PC-9 (cell line): ENCODE data around the gene CLDN7. TPM values are rescaled to one million over a fixed set of nuclear protein-coding genes. Genes with fewer than 3 reads are reported as not detected.
A peak's percentile ranks its signal among the peaks of the same experiment; 100 is the strongest.

Source experiments
- BruUV-seq: library from RNA; stranded (reverse); fragments of 400-500 nt; replicated peaks from 2 replicates; lab custom pipeline; 2021; lab: Mats Ljungman, UMichigan
- CTCF ChIA-PET: fragments of 300-600 bp; sonication (Branson Sonifier 250); formaldehyde crosslinking; loops from one replicate; lab custom pipeline; 2022; ENCODE audit warnings: antibody characterized with exemption; lab: Charles Lee
- POLR2A ChIA-PET: fragments of 300-600 bp; sonication (Branson Sonifier 250); formaldehyde crosslinking; loops from one replicate; lab custom pipeline; 2022; ENCODE audit warnings: antibody characterized with exemption; ENCODE audit not compliant: unreplicated experiment; lab: Charles Lee
- DNase-seq, 2 experiments: peaks; one replicate each; pipeline versions ENCODE4 v3.0.0 to v3.0.0-alpha.2; 2015 to 2022; ENCODE audit warnings: mixed read lengths in 1 of 2
- H2AFZ ChIP-seq: fragments of 200-600 bp; sonication (generic); 2 replicates; pipeline ENCODE4 v1.8.1; 2017; ENCODE audit warnings: antibody characterized with exemption
- H3F3A ChIP-seq: fragments of 200-600 bp; sonication (generic); 2 replicates; pipeline ENCODE4 v1.8.1; 2017; ENCODE audit warnings: antibody characterized with exemption, mild to moderate bottlenecking, low read depth; ENCODE audit not compliant: insufficient read depth
- H3K27ac ChIP-seq: fragments of 200-600 bp; sonication (generic); 2 replicates; pipeline ENCODE4 v1.6.1; 2016; ENCODE audit warnings: mixed run types
- H3K27me3 ChIP-seq: fragments of 200-600 bp; sonication (generic); 2 replicates; pipeline ENCODE4 v1.6.1; 2016; ENCODE audit warnings: low read depth, mixed run types; ENCODE audit not compliant: insufficient read depth
- H3K36me3 ChIP-seq: fragments of 200-600 bp; sonication (generic); 2 replicates; pipeline ENCODE4 v1.6.1; 2016; ENCODE audit warnings: low read depth, mixed run types
- H3K4me1 ChIP-seq: fragments of 200-600 bp; sonication (generic); replicated peaks from 2 replicates; pipeline ENCODE4 v1.6.1; 2016; ENCODE audit warnings: mixed run types; ENCODE audit not compliant: insufficient read depth
- H3K4me2 ChIP-seq: fragments of 200-600 bp; sonication (generic); 2 replicates; pipeline ENCODE4 v1.6.1; 2017; ENCODE audit warnings: mixed run types
- H3K4me3 ChIP-seq: fragments of 200-600 bp; sonication (generic); 2 replicates; pipeline ENCODE4 v1.6.1; 2016; ENCODE audit warnings: mixed run types
- H3K79me2 ChIP-seq: fragments of 200-600 bp; sonication (generic); 2 replicates; pipeline ENCODE4 v1.6.1; 2017; ENCODE audit warnings: low read depth, mixed run types
- H3K9me2 ChIP-seq: fragments of 200-600 bp; sonication (generic); 2 replicates; pipeline ENCODE4 v1.8.1; 2017; ENCODE audit warnings: mild to moderate bottlenecking; ENCODE audit not compliant: insufficient read depth
- H3K9me3 ChIP-seq: fragments of 200-600 bp; sonication (generic); 2 replicates; pipeline ENCODE4 v1.8.1; 2016; ENCODE audit warnings: low read depth; ENCODE audit not compliant: insufficient read depth
- H4K20me1 ChIP-seq: fragments of 200-600 bp; sonication (generic); 2 replicates; pipeline ENCODE4 v1.8.1; 2017; ENCODE audit not compliant: insufficient read depth
- CTCF ChIP-seq: fragments of 200-600 bp; sonication (generic); conservative IDR thresholded peaks from 2 replicates; pipeline ENCODE4 v1.6.1; 2017; ENCODE audit warnings: mixed run types, antibody characterized with exemption, mild to moderate bottlenecking, moderate library complexity
- EZH2 ChIP-seq: fragments of 200-600 bp; sonication (generic); IDR thresholded peaks from 2 replicates; pipeline ENCODE4 v1.8.0; 2017; ENCODE audit warnings: antibody characterized with exemption, low read depth
- intact Hi-C: fragments of 100-400 bp; cut with micrococcal nuclease; formaldehyde crosslinking; loops from one replicate; pipeline ENCODE4 v1.10.0; 2022; ENCODE audit not compliant: unreplicated experiment
- total RNA-seq: library from RNA; stranded (reverse); gene quantifications from 2 replicates; pipeline ENCODE4 v1.2.3, GENCODE V29; 2021

Gene CLDN7
- total RNA-seq, 1 experiment from 2014 or later, result 390 TPM

GRCh38 chr17:7280519-7281073, 18.3 kb upstream of the CLDN7 start:
- Histone ChIP-seq H4K20me1 (no peaks in the 10 kb centered on the region), H3F3A (peaks cover 12% of the 10 kb centered on the region; the same call in 1 of the 2 replicates), H3K4me1 (0 out of 2 replicates have a peak, but pooled peaks cover 4% of the 10 kb centered on the region), H3K79me2 (no peaks in the 10 kb centered on the region), H3K36me3 (no peaks in the 10 kb centered on the region), H2AFZ (peak overlapping the region; percentile 78), H3K4me2 (peak overlapping the region; percentile 93), H3K27ac (peak overlapping the region; percentile 62), H3K4me3 (peak overlapping the region; percentile 55), H3K9me2 (no peaks in the 10 kb centered on the region), H3K27me3 (no peaks in the 10 kb centered on the region), H3K9me3 (no peaks in the 10 kb centered on the region)
- intact Hi-C loops, result loop anchor here (1.0 to 2.0 kb wide), 6 partner anchors 16 to 408 kb away; partner anchors contain the start of genes SENP3, SOX15 and WRAP53
- DNase-seq, result peak; percentile 74 to 91
- TSS peak; percentile 41 for BruUV-seq
- TF ChIP-seq CTCF (peak; percentile 96), EZH2 (no peak)
- ChIA-PET POLR2A (interaction anchor here (0.6 to 1.0 kb wide), 3 partner anchors 55 to 153 kb away, joined by 4 to 7 read pairs (median 5); partner anchors contain the start of genes ACADVL and DLG4), CTCF (interaction anchor here (0.6 to 1.7 kb wide), 4 partner anchors 49 to 280 kb away, joined by 3 to 6 read pairs (median 5); partner anchors contain the start of gene TMEM256)

GRCh38 chr17:7279448-7279847, 17.2 kb upstream of the CLDN7 start:
- H3K4me1 ChIP-seq, result 0 out of 2 replicates have a peak, but pooled peaks cover 4% of the 10 kb centered on the region

GRCh38 chr17:7266784-7267183, 4.5 kb upstream of the CLDN7 start:
- H3K4me1 ChIP-seq, result peaks cover 25% of the 10 kb centered on the region
- ChIA-PET CTCF (interaction anchor here (0.7 kb wide), 1 partner anchor 158 kb away, joined by 4 read pairs; no protein-coding TSS in a partner anchor), POLR2A (interaction anchor here (0.7 kb wide), 2 partner anchors 63 to 77 kb away, joined by 4 to 10 read pairs; no protein-coding TSS in a partner anchor)
- H3K79me2 ChIP-seq, result peaks cover 15% of the 10 kb centered on the region
- no peaks in the 10 kb centered on the region for H3K9me3 ChIP-seq
- intact Hi-C loops, result no loop called here
- peaks cover 54% of the 10 kb centered on the region for H3F3A ChIP-seq
- TF ChIP-seq CTCF (no peak), EZH2 (no peak)
- no peak overlapping the region for H3K4me2 ChIP-seq
- H4K20me1 ChIP-seq, result no peaks in the 10 kb centered on the region
- no peaks in the 10 kb centered on the region for H3K27me3 ChIP-seq
- no peak overlapping the region for H2AFZ ChIP-seq
- no peaks in the 10 kb centered on the region; the same call in 1 of the 2 replicates for H3K36me3 ChIP-seq
- H3K4me3 ChIP-seq, result no peak overlapping the region
- no peaks in the 10 kb centered on the region for H3K9me2 ChIP-seq
- H3K27ac ChIP-seq, result no peak overlapping the region
- no TSS peak for BruUV-seq
- DNase-seq, result no peak

More at GRCh38 chr17:7279448-7279847, 17.2 kb upstream of the CLDN7 start:
- H3K79me2 ChIP-seq, result no peaks in the 10 kb centered on the region
- no peak for DNase-seq
- no peak overlapping the region for H3K4me3 ChIP-seq
- TF ChIP-seq CTCF (no peak), EZH2 (no peak)
- no peaks in the 10 kb centered on the region for H3K36me3 ChIP-seq
- H2AFZ ChIP-seq, result no peak overlapping the region
- BruUV-seq, result no TSS peak
- no peak overlapping the region for H3K27ac ChIP-seq
- CTCF ChIA-PET, result interaction anchor here (1.7 kb wide), 1 partner anchor 281 kb away, joined by 6 read pairs; no protein-coding TSS in a partner anchor
- no peaks in the 10 kb centered on the region for H4K20me1 ChIP-seq
- intact Hi-C loops, result no loop called here
- peaks cover 12% of the 10 kb centered on the region; the same call in 1 of the 2 replicates for H3F3A ChIP-seq
- no peaks in the 10 kb centered on the region for H3K27me3 ChIP-seq
- no peaks in the 10 kb centered on the region; the same call in 1 of the 2 replicates for H3K9me2 ChIP-seq
- no peak overlapping the region for H3K4me2 ChIP-seq
- H3K9me3 ChIP-seq, result no peaks in the 10 kb centered on the region
- POLR2A ChIA-PET, result no interaction called here
